GM10266 (cell line): Measurements from ENCODE around the gene CRELD2.

Source experiments
- DNase-seq: peaks from one replicate; pipeline ENCODE4 v3.0.0; 2012; ENCODE audit errors: extremely low spot score
- TF ChIP-seq, protein P1 (sequence below): IDR thresholded peaks from 2 replicates; pipeline ENCODE4 v1.5.1; 2012; ENCODE audit warnings: mild to moderate bottlenecking, low read depth; ENCODE audit not compliant: control insufficient read depth, insufficient read depth; ENCODE audit errors: missing control alignments

Gene CRELD2

DNA sequence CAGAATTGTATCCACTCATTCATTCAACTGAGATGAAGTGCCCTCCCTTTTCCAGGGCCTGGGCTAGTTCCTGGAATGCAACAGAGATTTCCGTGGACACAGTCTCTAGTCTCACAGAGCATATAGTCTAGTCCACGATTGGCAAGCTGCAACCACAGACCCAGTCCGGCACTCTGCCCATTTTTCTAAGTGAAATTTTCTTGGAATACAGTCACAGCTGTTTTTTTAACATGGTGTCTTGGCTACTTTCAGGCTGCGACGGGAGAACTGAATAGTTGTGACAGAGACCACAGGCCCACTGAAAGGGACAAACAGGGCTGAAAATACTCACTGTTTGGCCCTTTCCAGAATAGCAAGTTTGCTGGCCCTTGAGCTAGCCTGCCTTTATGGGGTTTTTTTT lies 29.4 kb upstream of the CRELD2 start:
- TF ChIP-seq, protein P1, sequence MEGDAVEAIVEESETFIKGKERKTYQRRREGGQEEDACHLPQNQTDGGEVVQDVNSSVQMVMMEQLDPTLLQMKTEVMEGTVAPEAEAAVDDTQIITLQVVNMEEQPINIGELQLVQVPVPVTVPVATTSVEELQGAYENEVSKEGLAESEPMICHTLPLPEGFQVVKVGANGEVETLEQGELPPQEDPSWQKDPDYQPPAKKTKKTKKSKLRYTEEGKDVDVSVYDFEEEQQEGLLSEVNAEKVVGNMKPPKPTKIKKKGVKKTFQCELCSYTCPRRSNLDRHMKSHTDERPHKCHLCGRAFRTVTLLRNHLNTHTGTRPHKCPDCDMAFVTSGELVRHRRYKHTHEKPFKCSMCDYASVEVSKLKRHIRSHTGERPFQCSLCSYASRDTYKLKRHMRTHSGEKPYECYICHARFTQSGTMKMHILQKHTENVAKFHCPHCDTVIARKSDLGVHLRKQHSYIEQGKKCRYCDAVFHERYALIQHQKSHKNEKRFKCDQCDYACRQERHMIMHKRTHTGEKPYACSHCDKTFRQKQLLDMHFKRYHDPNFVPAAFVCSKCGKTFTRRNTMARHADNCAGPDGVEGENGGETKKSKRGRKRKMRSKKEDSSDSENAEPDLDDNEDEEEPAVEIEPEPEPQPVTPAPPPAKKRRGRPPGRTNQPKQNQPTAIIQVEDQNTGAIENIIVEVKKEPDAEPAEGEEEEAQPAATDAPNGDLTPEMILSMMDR = no peak
- DNase-seq = no peak

DNA sequence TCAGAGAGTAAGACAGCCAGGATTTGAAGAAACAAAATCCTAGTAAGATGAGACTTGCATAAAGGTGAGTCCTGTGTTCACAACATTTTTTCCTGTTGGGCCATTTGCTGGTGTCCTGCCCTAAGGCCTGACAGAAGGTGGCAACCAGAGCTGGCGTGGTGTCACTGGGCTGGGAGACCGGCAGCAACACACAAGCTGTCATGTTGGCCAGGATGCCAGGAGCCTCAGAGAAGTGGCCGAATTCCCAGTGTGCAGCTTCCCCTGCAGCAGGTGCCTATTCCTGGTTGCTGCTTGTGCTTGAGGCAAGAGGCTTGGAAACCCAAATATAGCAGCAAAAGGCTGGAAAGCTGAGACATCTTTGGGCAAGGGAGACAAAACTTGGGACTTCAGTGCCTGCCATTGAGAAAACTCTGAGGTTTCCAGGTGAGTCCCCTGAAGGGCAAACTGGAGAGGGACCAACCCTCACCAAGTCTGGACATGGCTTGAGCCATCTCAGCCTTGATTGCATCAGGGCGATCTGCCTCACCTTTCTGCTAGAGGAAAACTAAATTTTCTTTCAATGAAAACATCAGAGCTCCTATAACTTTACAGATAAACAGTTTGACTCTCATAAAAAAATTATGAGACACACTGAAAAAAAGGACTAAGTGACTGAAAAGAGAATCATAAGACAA lies 26.1 kb upstream of the CRELD2 start:
- TF ChIP-seq, protein P1 = no peak
- DNase-seq = no peak

DNA sequence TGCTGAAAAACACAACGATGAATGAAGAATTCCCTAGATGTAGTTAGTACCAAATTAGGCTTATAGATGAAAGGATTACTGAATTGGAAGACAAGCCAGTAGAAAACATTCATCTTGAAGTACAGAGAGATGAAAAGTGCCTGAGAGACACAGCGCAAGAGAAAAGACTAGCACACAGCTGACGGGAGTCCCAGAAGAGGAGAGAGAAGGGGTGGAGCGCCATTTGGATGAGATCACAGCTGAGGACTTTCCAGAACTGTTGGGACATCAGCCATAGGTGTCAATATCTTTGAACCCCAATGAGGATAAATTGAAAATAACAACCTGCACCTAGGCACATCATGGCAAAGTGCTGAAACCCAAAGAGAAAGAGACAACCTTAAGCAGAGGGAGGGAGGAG lies 25.4 kb upstream of the CRELD2 start:
- TF ChIP-seq, protein P1 = no peak

DNA sequence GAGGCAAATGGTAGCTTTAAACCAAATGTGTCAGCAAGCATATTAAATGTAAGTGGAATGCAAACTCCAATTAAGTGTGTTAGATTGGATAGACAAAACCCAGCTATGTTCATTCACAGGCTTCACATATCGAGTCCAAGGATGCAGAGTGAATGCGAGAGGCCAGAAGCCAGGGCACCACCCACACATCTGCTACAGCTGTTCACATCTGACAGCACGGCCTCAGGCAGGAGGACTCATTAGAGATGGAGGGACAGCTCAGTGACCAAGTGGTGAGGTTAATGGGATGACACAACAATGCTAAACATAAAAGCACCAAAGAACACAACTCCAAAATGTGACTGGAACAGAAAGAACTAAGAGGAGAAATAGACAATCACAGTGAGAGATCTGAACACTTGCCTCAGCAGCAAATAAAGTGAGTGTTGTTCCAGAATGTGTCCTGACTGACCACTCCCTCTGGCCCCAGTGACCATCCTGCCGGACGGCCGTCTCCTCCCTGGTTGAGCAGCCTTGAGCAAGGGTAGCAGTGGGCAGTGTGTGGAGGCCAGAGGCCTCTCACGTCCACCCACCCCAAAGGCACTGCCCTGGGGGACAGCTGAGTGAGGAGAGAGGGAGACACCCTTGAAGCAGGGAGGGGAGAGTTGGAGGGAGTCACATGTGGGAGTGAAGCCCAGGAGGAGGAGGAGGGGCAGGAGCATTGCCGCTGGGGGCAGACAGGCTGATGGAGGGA lies 23.9 kb upstream of the CRELD2 start:
- TF ChIP-seq, protein P1 = no peak
- no peak for DNase-seq

More for the DNA sequence above, 25.4 kb upstream of the CRELD2 start:
- no peak for DNase-seq

DNA sequence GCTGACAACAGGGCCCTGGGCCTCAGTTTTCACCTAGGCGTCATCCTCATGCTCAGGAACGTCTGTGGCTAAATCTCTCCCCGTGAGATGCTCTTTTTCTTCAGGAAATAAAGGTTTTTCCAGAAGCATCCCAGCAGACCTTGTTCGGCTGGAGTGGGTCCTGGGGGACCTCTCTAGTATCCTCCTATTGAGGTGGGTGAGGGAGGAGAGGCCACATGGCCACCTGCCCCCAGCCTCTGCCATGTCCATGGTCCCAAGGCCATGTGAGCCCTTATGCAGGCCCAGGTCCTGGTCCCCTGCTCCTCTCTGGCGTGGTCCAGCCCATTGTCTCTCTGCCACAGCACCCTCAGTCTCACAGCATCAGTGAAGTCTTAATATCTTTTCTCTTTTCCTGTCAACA lies 22.2 kb upstream of the CRELD2 start:
- TF ChIP-seq, protein P1 = no peak
- no peak for DNase-seq

DNA sequence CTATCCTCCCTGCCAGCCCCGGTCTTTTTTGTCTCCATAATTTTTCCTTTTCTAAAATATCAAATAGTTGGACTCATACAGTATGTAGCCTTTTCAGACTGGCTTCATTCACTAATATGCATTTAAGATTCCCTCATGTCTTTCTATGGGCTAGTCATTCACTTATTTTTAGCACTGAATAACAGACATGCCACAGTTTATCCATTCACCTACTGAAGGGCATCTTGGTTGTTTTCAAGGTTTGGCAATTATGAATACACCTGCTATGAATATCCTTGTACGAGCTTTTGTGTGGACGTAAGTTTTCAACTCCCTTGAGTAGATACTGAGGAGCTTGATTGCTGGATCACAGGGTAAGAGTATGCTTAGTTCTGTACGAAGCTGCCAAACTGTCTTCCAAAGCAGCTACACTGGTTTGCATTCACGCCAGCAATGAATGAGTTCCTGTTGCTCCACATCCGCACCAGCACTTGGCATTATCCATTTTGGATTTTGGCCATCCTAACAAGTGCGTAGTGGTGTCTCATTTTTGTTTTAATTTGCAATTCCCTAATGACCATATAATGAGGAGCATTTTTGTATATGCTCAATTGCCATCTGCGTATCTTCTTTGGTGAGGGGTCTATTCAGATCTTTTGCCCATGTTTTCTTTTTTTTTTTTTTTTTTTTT lies 21.3 kb upstream of the CRELD2 start:
- no peak for DNase-seq
- TF ChIP-seq, protein P1 = no peak
